NCI-H345 (cell line): Measurements from ENCODE around the gene SEC16A.

Experiments
- DNase-seq: peaks from one replicate; lab custom pipeline; 2025; lab: John Stamatoyannopoulos, UW

Gene SEC16A

DNA sequence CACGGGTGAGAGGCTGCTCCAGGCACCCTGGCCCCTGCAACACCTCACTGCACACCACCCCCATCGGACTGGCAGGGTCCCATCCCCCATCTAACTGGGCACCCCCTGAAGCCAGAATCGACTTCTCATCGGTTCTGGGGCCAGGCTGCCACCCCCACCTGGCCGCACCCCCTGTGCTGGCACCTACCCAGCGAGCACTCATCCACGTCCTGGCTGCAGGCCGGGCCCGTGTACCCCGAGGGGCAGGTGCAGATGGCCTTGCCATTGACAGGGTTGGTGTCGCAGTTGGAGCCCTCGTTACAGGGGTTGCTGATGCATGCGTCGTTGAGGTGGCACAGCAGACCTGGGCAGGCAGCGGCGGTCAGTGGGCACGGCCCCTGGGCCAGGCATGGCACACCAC lies 35.1 kb upstream of the SEC16A start:
- no peak for DNase-seq

GRCh38 chr9:136517012-136517743 lies 34.3 kb upstream of the SEC16A start:
- no peak for DNase-seq

- DNase-seq = no peak
Observed at GRCh38 chr9:136516191-136516654, 33.4 kb upstream of the SEC16A start.

DNA sequence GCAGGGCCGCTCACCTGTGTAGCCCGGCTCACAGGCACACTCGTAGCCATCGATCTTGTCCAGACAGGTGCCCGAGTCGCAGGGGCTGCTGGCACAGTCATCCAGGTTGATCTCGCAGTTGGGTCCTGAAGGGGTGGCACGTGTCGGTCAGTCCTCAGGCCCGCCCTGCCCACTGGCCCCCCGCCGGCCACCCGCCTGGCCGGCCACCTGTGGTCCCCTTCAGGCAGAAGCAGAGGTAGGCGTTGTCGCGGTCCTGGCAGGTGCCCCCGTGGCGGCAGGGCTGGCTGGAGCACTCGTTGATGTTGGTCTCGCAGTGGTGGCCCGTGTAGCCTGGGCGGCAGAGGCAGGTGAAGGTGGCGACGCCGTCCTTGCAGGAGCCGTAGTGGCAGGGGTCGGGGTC lies 32.4 kb upstream of the SEC16A start:
- no peak for DNase-seq

GRCh38 chr9:136514022-136514714 lies 31.3 kb upstream of the SEC16A start:
- no peak for DNase-seq

DNA sequence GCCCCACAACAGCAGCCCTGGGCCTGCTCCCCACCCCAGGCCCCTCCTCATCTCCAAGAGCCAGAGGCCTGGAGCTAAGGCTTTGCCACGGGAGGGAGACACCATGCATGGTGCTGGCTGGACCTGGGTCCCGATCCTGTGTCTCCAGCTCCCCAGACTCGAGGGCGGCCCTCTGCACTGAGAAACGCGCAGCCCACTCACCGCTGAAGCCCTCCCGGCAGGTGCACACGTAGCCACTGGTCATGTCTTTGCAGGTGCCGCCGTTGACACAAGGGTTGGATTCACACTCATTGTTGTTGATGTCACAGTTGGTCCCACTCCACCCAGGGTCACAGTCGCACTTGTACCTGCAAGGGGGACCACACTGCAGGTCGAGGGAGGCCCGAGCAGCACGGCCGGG lies 30.4 kb upstream of the SEC16A start:
- DNase-seq = no peak

GRCh38 chr9:136512651-136513071 lies 29.8 kb upstream of the SEC16A start:
- DNase-seq = no peak

GRCh38 chr9:136511670-136512592 lies 29.1 kb upstream of the SEC16A start:
- DNase-seq = no peak

GRCh38 chr9:136511144-136511669 lies 28.4 kb upstream of the SEC16A start:
- DNase-seq = no peak

- DNase-seq = no peak
Observed at GRCh38 chr9:136510561-136510960, 27.7 kb upstream of the SEC16A start.

- no peak for DNase-seq
Observed at GRCh38 chr9:136509549-136509948, 26.7 kb upstream of the SEC16A start.

- no peak for DNase-seq
Observed at GRCh38 chr9:136508729-136509500, 26.1 kb upstream of the SEC16A start.

DNA sequence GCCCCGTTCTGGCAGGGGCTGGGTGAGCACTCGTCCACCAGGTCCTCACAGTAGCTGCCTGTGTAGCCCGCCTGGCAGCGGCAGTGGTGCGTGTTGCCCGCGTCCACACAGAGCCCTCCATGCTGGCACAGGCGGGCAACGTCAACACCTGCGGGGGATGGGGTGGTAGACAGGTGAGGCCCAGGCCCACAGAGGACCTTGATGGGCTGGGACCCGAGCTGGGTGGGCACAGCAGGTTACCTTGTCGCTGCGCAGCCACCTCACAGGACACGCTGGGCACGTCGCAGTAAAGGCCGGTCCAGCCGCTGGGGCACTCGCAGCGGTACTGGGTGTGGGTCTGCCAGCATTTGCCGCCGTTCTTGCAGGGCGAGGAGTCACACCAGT lies 25.1 kb upstream of the SEC16A start:
- no peak for DNase-seq

DNA sequence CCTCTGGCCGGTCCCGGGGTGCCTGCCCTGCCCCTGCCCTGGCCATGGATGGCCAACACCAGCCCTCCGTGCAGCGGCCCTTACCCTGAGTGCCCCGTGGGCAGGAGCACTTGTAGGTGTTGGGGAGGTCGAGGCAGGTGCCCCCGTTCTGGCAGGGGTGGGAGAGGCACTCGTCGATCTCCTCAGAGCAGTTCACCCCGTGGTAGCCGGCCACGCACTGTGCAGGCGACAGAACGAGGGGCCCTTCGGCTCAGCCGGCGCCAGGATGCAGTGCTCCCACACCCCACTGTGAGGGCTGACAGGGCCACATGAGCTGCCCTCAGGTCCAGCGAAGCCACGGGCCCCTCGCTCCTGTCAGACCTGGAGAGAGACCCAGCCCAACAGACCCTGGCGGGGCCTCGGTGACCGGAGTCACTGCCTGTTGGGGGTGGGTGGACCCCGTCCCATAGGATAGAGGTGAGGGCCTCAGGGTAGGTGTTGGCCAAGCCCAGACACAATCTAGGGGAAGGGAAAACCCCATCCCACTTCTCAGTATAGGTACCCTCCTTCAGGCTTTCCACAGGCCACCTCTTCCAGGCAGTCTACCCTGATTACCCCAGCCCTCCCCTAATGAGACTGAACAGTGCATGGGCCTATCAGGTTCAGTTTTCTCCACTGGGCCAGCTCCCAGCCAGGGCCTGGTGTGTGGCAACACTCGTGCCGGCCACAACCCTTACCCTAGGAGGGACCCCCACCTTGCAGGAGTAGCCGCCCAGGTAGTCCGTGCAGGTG lies 24.6 kb upstream of the SEC16A start:
- DNase-seq = no peak

DNA sequence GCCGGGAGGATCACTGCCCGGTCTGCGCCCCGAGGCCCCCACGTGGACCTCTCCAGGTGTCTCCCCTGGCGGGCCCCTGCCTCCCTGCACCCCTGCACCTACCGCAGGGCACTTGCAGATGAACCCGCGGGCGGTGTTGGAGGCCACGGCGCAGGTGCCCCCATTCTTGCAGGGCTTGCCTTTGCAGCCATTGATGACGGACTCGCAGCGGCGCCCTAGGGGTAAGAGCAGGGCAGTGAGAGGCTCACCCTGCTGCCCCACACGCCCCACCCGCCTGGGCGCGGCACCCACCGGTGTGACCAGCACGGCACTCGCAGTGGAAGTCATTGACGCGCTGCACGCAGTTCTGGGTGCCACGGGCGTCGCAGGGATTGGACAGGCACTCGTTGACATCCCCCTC lies 23.6 kb upstream of the SEC16A start:
- no peak for DNase-seq

- no peak for DNase-seq
Observed at GRCh38 chr9:136505406-136506403, 22.9 kb upstream of the SEC16A start.

DNA sequence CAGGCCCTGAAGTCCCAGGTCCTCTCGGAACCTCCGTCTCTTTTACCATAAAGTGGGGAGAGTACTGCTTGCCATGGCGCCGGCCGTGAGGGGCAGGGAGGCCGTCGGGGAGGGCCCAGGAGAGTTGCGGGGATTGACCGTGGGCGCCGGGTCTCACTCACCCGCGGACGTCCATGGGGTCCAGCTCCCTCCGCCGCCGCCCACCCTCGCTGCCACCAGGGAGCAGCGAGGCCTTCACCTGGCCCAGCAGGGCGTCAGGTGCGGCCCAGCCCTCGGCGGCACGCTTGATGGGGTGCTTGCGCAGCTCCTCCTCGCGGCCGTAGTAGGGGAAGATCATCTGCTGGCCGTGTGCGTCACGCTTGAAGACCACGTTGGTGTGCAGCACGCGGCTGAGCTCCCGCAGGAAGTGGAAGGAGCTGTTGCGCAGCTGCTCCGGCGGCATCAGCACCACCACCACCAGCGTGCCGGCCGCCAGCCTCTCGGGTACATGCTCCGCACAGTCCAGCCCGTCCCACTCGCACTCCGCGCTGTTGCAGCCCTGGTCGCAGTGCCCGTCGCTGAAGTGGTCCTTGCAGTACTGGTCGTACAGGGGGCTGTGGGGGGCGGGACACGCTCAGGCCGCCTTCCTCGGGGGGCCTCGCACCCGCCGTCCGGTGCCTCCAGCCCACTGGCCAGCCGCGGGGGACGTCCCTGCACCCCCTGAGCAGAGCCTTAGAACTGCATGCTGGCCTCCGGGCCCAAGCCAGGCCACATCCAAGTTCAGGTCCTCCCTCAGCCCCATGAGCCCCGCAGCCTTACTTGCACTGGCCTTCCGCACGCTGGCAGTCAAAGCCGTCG lies 21.9 kb upstream of the SEC16A start:
- DNase-seq = no peak

- DNase-seq = no peak
Observed at GRCh38 chr9:136502940-136503550, 20.2 kb upstream of the SEC16A start.
